ENCODE data around the gene SHROOM4.

Gene SHROOM4

DNA sequence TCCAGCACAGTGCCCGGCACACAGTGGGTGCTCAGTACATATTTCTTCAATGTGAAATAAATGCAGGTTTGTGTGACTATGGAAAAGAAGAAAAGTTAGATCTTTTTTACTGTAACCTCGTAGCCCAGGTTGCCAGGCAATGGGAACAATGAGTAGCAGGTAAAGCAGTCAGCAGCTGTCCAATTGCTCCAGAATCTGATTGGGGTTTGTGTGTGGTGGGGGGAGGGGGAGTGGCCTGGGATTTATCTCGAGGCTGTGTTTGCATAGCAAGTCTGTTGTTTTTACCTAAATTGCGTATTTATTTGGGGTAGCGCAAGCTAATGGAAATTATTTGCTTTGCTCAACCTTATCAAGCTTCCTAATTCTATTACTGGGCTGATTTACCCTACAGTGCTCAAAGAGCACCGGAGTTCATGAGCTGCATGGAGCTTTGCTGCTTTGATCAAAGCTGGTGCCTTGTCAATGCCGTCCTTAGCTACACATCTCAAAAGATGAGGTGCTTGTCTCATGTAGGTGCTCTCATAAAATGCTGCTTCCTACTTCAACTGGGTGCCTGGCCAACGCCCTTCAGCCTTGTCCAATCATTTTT is 198.3 kb downstream of the SHROOM4 start:
- DNase-seq (ENCODE audit: low read depth in 2 of 2), result no peak

DNA sequence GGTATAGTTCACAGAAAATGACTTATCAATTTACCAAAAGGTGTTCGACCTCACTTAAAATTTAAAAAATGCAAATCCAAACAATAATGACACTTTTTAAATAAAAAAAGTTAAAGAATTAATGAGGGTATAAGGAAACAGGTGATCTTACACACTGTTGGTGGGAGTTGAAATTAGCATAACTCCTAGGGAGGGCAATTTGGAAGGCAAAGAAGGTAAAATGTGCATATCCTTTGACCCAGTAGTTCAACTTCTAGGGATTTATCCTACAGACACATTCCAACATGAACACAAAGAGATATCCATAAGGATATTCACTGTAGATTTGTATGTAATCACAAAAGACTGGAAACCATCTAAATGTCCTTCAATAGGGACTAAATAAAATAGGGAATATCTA is 199.5 kb downstream of the SHROOM4 start:
- DNase-seq (ENCODE audit: low read depth in 2 of 2), result no peak

DNA sequence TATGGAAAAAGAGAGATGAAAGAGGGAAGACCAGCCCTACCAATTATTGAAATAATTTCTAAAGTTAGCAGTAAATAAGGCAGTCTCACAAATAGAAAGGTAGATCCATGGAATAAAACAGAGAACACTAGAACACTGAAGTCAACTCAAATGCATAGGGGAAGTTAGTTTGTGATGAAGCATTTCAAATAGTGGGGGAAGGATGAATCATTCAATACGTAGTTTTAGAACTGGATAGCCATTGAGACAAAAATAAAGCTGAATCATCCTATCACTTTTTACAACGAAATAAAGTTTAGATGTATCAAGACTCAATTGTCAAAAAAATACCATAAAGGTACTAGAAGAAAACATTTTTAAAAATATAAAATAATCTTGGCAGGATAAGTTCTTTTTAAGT is 200.1 kb downstream of the SHROOM4 start:
- DNase-seq (ENCODE audit: low read depth in 2 of 2), result no peak

DNA sequence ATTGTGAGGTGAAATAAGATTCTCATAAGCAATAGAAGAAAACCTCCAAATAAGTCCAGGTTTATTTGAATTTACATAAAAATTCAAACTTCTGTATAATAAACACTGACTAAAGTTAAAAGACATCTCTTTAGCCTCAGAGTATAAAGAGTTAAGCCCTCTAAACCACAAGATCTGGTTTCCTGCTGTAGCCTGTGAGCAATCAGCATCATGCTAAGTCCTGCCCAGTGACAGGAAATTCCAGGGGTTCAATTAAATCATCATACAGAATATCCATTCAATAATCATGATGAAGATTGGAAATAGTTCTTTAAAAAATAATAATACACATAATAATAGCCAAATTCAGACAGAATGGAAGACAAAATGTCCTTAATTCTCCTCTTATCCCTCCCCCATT is 204.2 kb downstream of the SHROOM4 start:
- DNase-seq (ENCODE audit: low read depth in 2 of 2), result no peak

DNA sequence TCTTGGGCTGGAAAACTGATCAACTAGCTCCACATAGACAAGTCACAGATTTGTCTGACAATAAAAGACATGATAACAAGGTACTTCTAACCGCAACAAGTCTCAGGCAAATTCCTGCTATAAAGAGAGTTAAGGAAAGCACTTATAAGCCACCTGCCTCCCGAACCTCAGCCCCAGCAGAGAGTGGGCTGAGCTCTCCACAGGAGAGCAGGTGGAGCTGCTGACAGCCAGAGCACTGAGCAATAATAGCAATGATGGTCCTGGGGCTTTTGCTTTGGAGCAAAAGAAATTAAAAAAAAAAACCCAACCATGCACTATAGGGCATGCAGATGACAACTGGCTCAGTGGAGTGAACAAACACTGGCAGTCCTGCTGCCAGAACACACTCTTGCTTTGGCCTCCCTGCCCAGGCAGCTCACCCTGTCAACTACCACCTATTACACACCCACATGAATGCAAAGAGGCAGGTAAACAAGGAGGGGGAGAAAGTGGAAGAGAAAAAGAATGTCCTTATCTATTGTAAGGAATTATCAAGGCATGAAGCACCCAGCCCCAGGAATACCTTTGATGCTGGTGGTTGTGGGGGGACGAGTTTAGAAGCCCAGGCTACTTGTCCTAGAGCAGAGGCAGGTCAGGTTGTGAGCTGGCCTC is 207.6 kb downstream of the SHROOM4 start:
- DNase-seq (ENCODE audit: low read depth in 2 of 2), result no peak

DNA sequence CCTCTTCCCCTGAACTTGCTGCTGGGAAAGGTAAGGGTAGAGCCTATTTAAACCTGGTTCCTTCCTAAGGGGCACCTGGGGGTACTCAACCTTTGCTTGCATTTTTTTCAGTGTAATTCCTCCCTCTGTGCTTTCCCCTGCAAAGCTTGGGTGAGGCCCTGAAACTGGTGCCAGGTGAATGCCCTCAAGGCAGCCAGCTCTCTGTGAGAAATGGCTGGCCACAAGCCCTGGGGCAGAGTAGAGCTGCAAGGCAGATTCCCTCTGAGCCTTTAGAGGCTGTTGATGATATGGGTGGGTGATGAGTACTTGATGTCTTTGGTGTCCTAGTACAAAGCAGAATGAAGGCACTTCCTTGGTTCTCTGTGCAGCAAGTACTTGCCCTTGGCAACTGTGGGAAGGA is 217.9 kb downstream of the SHROOM4 start:
- DNase-seq (ENCODE audit: low read depth in 2 of 2), result no peak

DNA sequence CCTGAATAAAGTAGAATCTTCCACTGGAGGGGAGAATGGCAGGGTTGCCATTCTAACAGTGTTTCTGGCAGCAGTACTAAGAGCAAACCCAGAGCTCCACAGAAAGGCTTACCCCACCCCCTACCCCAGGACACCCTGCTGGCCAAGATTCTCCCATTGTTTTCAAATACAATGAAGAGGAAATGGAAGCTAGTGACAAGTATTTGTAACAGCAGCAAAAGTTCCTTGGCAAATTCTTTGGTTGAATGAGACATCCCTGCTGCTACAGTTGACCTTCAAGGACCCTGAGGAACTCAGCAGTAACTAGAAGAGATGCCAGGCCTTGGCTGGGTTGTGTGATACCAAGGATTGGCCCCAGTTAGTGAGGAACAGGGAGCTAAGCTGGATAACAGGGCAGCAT is 219.2 kb downstream of the SHROOM4 start:
- no peak for DNase-seq (ENCODE audit: low read depth in 2 of 2)

DNA sequence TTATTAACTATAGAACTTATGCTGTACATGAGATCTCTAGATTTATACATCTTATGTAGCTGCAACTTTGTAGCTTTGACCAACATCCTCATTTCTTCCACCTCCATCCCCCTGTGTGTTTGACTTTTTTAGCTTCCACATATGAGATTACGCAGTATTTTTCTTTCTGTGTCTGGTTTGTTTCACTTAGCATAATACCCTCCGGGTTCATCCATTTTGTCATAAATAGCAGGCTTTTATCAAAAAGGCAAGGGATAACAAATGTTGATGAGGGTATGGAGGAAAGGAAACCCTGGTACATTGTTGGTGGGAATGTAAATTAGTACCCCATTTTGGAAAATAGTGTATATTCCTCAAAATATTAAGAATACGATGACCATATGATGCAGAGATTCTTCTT is 227.0 kb downstream of the SHROOM4 start:
- no peak for DNase-seq (ENCODE audit: low read depth in 2 of 2)

DNA sequence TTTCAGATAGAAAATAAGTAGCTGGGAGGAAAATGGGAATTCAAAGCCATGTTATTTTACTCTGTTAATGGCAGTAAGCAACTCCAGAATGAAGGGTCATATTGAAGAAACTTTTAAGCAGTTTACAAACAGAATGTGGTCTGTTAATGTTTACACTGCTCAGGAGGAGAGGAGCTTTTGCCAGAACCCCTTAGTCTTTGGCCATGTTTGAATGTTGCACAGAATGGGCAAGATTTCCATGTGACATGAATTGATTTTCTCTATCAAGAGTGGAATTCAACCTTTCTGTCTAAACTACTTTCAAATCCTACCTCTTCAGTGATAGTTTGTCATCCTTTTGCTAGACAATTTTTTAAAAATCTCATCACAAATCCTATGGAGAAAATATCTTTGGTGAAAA is 227.6 kb downstream of the SHROOM4 start:
- DNase-seq (ENCODE audit: low read depth in 2 of 2), result no peak

DNA sequence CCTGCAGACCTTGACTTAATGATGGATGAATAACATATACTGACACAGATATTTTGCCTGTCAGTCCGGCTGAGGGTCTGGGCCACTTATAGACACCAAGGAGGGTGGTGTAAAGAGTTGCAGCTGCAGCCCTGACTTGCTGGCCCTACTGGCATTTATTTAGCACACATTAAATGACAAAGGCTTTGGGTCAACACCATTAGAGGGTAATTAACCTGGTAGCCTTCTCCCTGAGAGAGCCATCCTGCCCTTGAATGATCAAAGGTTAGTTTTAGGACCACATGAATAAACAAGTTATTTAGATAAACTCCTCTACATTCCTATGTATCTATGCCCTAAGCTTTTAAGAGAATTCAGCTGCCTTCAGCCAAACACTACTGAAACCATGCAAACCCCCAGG is 232.6 kb downstream of the SHROOM4 start:
- no peak for DNase-seq (ENCODE audit: low read depth in 2 of 2)

DNA sequence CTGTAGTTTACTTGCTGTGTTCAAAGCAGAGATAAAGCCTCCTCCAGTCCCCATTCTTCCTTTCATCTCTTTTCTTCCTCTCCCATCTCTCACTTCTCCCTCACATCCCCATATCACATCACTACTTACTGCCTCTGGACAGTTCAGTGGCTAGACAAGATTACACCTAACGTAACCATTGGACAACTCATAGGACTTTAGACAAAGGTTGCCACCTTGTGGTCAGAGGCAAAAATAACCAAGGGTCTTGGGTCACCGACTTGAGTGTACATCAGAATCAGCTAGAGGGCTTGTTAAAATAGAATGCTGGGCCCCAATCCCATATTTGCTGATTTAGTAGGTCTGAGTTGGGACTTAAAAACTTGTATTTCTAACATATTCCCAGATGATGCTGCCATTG is 234.0 kb downstream of the SHROOM4 start:
- peak in 1 of 2 donors; percentile 11 for DNase-seq (ENCODE audit: low read depth in 2 of 2)

DNA sequence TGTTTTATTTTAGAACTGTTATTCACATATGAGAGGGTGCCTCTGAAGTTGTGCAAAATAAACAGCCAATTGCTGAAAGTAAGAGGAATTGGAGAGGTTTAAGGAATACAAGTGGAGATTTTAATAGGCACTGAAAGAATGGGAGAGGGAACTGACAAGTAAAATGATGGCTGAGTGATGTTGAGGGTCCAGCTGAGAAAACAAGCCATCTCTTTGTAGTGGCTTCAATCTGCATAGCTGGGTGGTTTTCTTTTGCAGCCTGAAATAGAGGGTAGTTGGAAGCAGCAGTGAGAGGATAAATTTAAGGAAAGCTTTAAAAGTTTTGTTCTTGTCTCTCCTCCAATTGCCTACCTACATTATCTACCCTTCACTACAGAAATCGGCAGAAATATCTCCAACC is 236.7 kb downstream of the SHROOM4 start:
- DNase-seq (ENCODE audit: low read depth in 2 of 2), result no peak

DNA sequence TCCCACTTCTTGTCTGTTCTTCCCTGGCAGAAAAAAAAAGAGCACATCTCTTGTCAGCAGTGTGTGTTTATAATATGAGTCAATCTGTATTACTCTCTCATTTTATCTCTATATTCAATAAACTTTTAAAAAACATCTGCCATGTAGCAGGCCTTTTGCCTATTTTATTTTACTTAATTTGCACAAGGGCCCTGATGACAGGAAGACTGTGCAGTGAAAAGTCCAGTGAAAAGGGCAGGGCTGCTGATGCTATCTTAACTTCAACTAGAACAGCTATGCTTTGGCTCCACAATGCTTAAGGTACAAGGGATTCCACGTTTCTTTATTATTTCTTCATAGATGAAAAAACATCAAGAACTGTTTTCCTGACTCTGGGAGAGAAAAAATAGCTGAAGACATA is 246.4 kb downstream of the SHROOM4 start:
- no peak for DNase-seq (ENCODE audit: low read depth in 2 of 2)

DNA sequence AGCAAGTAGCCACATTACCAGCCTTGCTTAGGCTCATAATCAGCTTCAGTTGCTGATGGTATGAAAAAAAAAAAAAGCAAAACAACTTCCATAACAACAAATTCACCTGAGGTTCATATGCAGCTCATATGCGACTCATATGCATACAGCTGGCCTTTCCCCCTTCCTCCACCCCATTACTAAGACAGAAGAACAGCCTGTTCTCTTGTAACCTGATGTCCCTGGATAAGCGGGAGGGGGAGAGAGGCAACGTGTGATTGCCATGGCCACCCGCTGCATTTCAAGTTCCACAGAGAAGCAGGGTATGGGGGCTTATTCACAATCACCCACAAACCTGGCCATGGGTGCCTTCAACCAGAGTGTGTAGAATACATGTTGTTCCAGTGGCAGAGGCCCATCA is 248.3 kb downstream of the SHROOM4 start:
- no peak for DNase-seq (ENCODE audit: low read depth in 2 of 2)

Data from stimulated activated CD8-positive, alpha-beta memory T cell treated with anti-CD3 and anti-CD28 coated beads, Interleukin-15, amount 100 ng/mL, for 48 hours (primary cell).